Lower leg skin (tissue), 3 donors: ENCODE measurements around the gene ADAT2.

ENCODE experiments used
- POLR2A ChIP-seq, 2 donors: fragments of 450-650 bp; IDR thresholded peaks; one replicate each; pipeline ENCODE4 v1.6.1; 2016 to 2017; ENCODE audit warnings: antibody characterized with exemption in 2 of 2, mild to moderate bottlenecking in 1 of 2, moderate library complexity in 1 of 2
- TF ChIP-seq, protein P1 (sequence below), 3 donors: fragments of 450-650 bp; IDR thresholded peaks; one replicate each; pipeline ENCODE4 v1.5.1; 2016; ENCODE audit warnings: antibody characterized with exemption in 3 of 3, mild to moderate bottlenecking in 3 of 3, moderate library complexity in 2 of 3

DNA sequence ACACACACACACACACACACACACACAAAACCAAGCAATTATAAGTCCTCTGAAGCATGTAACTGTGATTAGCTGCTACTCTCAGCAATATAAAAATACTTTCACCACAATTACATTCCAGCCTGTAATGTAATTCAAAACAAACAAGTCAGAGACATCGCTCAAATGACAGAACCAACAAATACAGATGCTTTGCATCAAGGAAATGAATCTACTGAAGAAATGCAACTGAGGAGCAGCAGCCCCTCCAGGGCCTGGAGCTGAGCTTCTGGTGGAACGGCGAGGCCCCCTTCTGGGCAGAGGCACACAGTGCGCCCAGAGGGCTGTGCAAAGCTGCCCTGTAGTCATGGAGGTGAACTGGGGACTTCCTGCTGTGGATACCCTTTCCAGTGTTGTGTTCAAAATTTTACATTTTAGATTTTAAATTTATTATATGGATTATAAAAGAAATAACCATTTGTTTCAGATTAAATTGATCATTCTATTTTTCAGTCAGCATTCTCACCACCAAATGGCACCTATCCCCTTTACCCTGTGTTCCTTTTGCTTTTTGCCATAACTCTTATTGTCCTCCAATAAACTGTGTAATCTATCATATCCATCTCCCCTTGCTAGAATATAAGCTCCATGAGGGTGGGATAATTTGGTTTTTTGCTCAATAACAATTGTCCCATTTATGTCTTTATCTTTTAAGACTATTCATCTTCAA lies 23.2 kb downstream of the ADAT2 start:
- TF ChIP-seq, protein P1, sequence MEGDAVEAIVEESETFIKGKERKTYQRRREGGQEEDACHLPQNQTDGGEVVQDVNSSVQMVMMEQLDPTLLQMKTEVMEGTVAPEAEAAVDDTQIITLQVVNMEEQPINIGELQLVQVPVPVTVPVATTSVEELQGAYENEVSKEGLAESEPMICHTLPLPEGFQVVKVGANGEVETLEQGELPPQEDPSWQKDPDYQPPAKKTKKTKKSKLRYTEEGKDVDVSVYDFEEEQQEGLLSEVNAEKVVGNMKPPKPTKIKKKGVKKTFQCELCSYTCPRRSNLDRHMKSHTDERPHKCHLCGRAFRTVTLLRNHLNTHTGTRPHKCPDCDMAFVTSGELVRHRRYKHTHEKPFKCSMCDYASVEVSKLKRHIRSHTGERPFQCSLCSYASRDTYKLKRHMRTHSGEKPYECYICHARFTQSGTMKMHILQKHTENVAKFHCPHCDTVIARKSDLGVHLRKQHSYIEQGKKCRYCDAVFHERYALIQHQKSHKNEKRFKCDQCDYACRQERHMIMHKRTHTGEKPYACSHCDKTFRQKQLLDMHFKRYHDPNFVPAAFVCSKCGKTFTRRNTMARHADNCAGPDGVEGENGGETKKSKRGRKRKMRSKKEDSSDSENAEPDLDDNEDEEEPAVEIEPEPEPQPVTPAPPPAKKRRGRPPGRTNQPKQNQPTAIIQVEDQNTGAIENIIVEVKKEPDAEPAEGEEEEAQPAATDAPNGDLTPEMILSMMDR (IDR thresholded peaks at IDR 0.05), result peak in 1 of 3 donors; percentile 73
- no peak for TF ChIP-seq POLR2A (IDR thresholded peaks at IDR 0.05)
